HCT116 (cell line): ENCODE measurements around the gene INO80. TPM values are rescaled to one million over a fixed set of nuclear protein-coding genes. Genes with fewer than 3 reads are reported as not detected.

Experiments used
- ATAC-seq: fragments of 200-7000 bp; cut with Tn5 transposase; 2 replicates; pipeline ENCODE4 v1.9.1; 2020; ENCODE audit warnings: mild to moderate bottlenecking, moderate library complexity
- BruUV-seq: library from RNA; stranded (reverse); fragments of 400-500 nt; replicated peaks from 2 replicates; lab custom pipeline; 2021; lab: Mats Ljungman, UMichigan
- CTCF ChIA-PET: fragments of 300-600 bp; sonication (Branson Sonifier 250); formaldehyde crosslinking; loops from one replicate; lab custom pipeline; 2021; ENCODE audit warnings: antibody characterized with exemption; lab: Charles Lee
- POLR2A ChIA-PET: fragments of 300-600, 350-600 bp; sonication (Branson Sonifier 250); formaldehyde crosslinking; loops from one replicate; lab custom pipeline; 2021; ENCODE audit warnings: antibody characterized with exemption; lab: Charles Lee
- RAD21 ChIA-PET, 2 experiments: fragments of 300-600 bp; sonication (Branson Sonifier 250); formaldehyde crosslinking; loops; one replicate each; lab custom pipeline; 2023; ENCODE audit warnings: low total read pairs in 2 of 2; ENCODE audit not compliant: uncharacterized antibody in 2 of 2, unreplicated experiment in 2 of 2, low non-redundant PET in 1 of 2; lab: Charles Lee
- DNase-seq: peaks from one replicate; pipeline ENCODE4 v3.0.0-alpha.2; 2010; ENCODE audit warnings: low read depth, low spot score
- H2AFZ ChIP-seq: fragments of 200-600 bp; shearing (Covaris generic), sonication (generic); 2 replicates; pipeline ENCODE4 v1.6.1; 2017; ENCODE audit warnings: low read depth, mixed run types, mixed read lengths, antibody characterized with exemption, low read length; ENCODE audit not compliant: poor library complexity, severe bottlenecking
- H3K27ac ChIP-seq: 2 replicates; pipeline ENCODE4 v1.5.1; 2012; ENCODE audit warnings: low read depth, low read length
- H3K27me3 ChIP-seq: fragments of 200-600 bp; sonication (generic); 2 replicates; pipeline ENCODE4 v1.6.1; 2016; ENCODE audit warnings: mixed run types, low read length, mixed read lengths; ENCODE audit not compliant: insufficient read depth
- H3K36me3 ChIP-seq, 2 experiments: fragments of 200-500 bp in 1 of 2; fragments of 200-600 bp in 1 of 2; sonication (Bioruptor generic) in 1 of 2; sonication (generic) in 1 of 2; 2 replicates each; pipeline versions ENCODE4 v1.5.1 to v1.6.1; 2014 to 2016; ENCODE audit warnings: low read length in 2 of 2, inconsistent platforms in 1 of 2, mixed read lengths in 1 of 2, mixed run types in 1 of 2; ENCODE audit not compliant: insufficient read depth in 2 of 2, control insufficient read depth in 1 of 2
- H3K4me1 ChIP-seq, 2 experiments: fragments of 200-600 bp in 1 of 2; sonication (generic) in 1 of 2; 2 replicates each; pipeline versions ENCODE4 v1.5.1 to v1.6.1; 2012 to 2017; ENCODE audit warnings: low read length in 2 of 2, inconsistent platforms in 1 of 2, mild to moderate bottlenecking in 1 of 2, mixed read lengths in 1 of 2, mixed run types in 1 of 2, moderate library complexity in 1 of 2; ENCODE audit not compliant: insufficient read depth in 2 of 2, control insufficient read depth in 1 of 2
- H3K4me2 ChIP-seq: fragments of 200-600 bp; sonication (generic); 2 replicates; pipeline ENCODE4 v1.6.1; 2017; ENCODE audit warnings: mixed run types, low read length, mixed read lengths
- H3K4me3 ChIP-seq, 2 experiments: fragments of 200-600 bp in 1 of 2; sonication (generic) in 1 of 2; replicated peaks in 1 of 2; 2 replicates each; pipeline ENCODE4 v1.5.1; 2011 to 2016; ENCODE audit warnings: low read length in 2 of 2, control low read depth in 1 of 2, low read depth in 1 of 2, mild to moderate bottlenecking in 1 of 2, mixed read lengths in 1 of 2, mixed run types in 1 of 2
- H3K79me2 ChIP-seq: fragments of 200-600 bp; sonication (generic); 2 replicates; pipeline ENCODE4 v1.6.1; 2017; ENCODE audit warnings: mild to moderate bottlenecking, mixed run types, low read length, moderate library complexity, mixed read lengths; ENCODE audit not compliant: insufficient read depth
- H3K9ac ChIP-seq: fragments of 200-600 bp; sonication (generic); 2 replicates; pipeline ENCODE4 v1.6.1; 2016; ENCODE audit warnings: low read length, mixed read lengths
- H3K9me2 ChIP-seq: fragments of 200-600 bp; sonication (generic), shearing (Covaris generic); 2 replicates; pipeline ENCODE4 v1.6.1; 2017; ENCODE audit warnings: mixed run types, mild to moderate bottlenecking, moderate library complexity; ENCODE audit not compliant: insufficient read depth
- H3K9me3 ChIP-seq, 2 experiments: fragments of 200-500 bp in 1 of 2; fragments of 200-600 bp in 1 of 2; sonication (Bioruptor generic) in 1 of 2; sonication (generic) in 1 of 2; 2 replicates each; pipeline ENCODE4 v1.6.1; 2014 to 2017; ENCODE audit warnings: low read length in 2 of 2, mixed read lengths in 2 of 2, inconsistent platforms in 1 of 2, low read depth in 1 of 2, mild to moderate bottlenecking in 1 of 2, mixed run types in 1 of 2, moderate library complexity in 1 of 2; ENCODE audit not compliant: control insufficient read depth in 1 of 2, insufficient read depth in 1 of 2
- H4K20me1 ChIP-seq: fragments of 200-600 bp; sonication (generic), shearing (Covaris generic); 2 replicates; pipeline ENCODE4 v1.6.1; 2017; ENCODE audit warnings: mixed run types, mild to moderate bottlenecking, moderate library complexity; ENCODE audit not compliant: insufficient read depth
- EGR1 ChIP-seq: IDR thresholded peaks from 2 replicates; pipeline ENCODE4 v1.6.1; 2012; ENCODE audit warnings: low read depth
- JUND ChIP-seq: IDR thresholded peaks from 2 replicates; pipeline ENCODE4 v1.6.1; 2012
- POLR2AphosphoS5 ChIP-seq: IDR thresholded peaks from 2 replicates; pipeline ENCODE4 v1.6.1; 2011; ENCODE audit warnings: mild to moderate bottlenecking, low read depth, low read length, moderate library complexity
- RAD21 ChIP-seq: IDR thresholded peaks from 2 replicates; pipeline ENCODE4 v1.6.1; 2012; ENCODE audit warnings: low read depth, mild to moderate bottlenecking
- SIN3A ChIP-seq: IDR thresholded peaks from 2 replicates; pipeline ENCODE4 v1.6.1; 2012; ENCODE audit warnings: low read depth
- SP1 ChIP-seq: IDR thresholded peaks from 2 replicates; pipeline ENCODE4 v1.6.1; 2012; ENCODE audit warnings: low read depth
- intact Hi-C: fragments of 100-400 bp; cut with micrococcal nuclease; formaldehyde crosslinking; loops from 2 replicates; pipeline ENCODE4 v1.10.0; 2022
- total RNA-seq: library from RNA; stranded (reverse); gene quantifications from one replicate; pipeline ENCODE4 v1.2.1, GENCODE V29; 2021; ENCODE audit not compliant: unreplicated experiment

Gene INO80
- total RNA-seq, 1 experiment from 2014 or later = 28.2 TPM

GRCh38 chr15:41004490-41004889 is 111.6 kb downstream of the INO80 start:
- H3K4me1 ChIP-seq = peaks cover 0 to 7% of the 10 kb centered on the region in 2 experiments; a peak in 1 of 4 replicates
- H3K27me3 ChIP-seq = no peaks in the 10 kb centered on the region
- DNase-seq = no peak
- ChIA-PET CTCF (no interaction called here), RAD21 (no interaction called here), POLR2A (interaction anchor here (1.2 kb wide), 1 partner anchor 51 kb away, joined by 3 read pairs; the partner anchor contains the start of gene CHAC1)
- no peaks in the 10 kb centered on the region for H4K20me1 ChIP-seq
- H2AFZ ChIP-seq = no peak overlapping the region
- no peak for TF ChIP-seq POLR2AphosphoS5
- no peak for TF ChIP-seq SIN3A
- no peak for TF ChIP-seq RAD21
- TF ChIP-seq JUND = no peak
- TF ChIP-seq SP1 = no peak
- intact Hi-C loops = no loop called here
- peaks cover 8 to 24% of the 10 kb centered on the region in 2 experiments; a peak in 3 of 4 replicates for H3K36me3 ChIP-seq
- no TSS peak for BruUV-seq
- no peaks in the 10 kb centered on the region for H3K9me3 ChIP-seq
- ATAC-seq = no peak
- no peaks in the 10 kb centered on the region for H3K79me2 ChIP-seq
- H3K9me2 ChIP-seq = no peaks in the 10 kb centered on the region
- no peak overlapping the region for H3K27ac ChIP-seq
- no peak overlapping the region for H3K9ac ChIP-seq
- H3K4me2 ChIP-seq = no peak overlapping the region
- no peak overlapping the region for H3K4me3 ChIP-seq

- H2AFZ ChIP-seq = no peak overlapping the region
- ATAC-seq = peak; percentile 36; the same call in 1 of the 2 replicates
- ChIA-PET POLR2A (no interaction called here), RAD21 (no interaction called here), CTCF (no interaction called here)
- BruUV-seq = no TSS peak
- H3K27ac ChIP-seq = no peak overlapping the region
- DNase-seq = no peak
- no peak overlapping the region for H3K9ac ChIP-seq
- H4K20me1 ChIP-seq = no peaks in the 10 kb centered on the region
- H3K36me3 ChIP-seq = peaks cover 12 to 33% of the 10 kb centered on the region in 2 experiments; a peak in 3 of 4 replicates
- peaks cover 0 to 7% of the 10 kb centered on the region in 2 experiments; a peak in 1 of 4 replicates for H3K4me1 ChIP-seq
- no peak overlapping the region for H3K4me3 ChIP-seq
- no peak for TF ChIP-seq EGR1
- no peak overlapping the region for H3K4me2 ChIP-seq
- H3K27me3 ChIP-seq = no peaks in the 10 kb centered on the region
- no peaks in the 10 kb centered on the region for H3K79me2 ChIP-seq
- H3K9me2 ChIP-seq = no peaks in the 10 kb centered on the region
- intact Hi-C loops = no loop called here
- H3K9me3 ChIP-seq = no peaks in the 10 kb centered on the region
Measured at GRCh38 chr15:41001524-41002214, 114.4 kb downstream of the INO80 start.
